ENCODE data around the gene ADGRL4. TPM values are rescaled to one million over a fixed set of nuclear protein-coding genes. Genes with fewer than 3 reads are reported as not detected.
"Not testable (repeated sequence)": the region's sequence is repeated elsewhere in the genome, so short reads cannot be mapped to it uniquely, and the experiment has no call there.

The ADGRL4 gene
- total and polyA plus RNA-seq, 7 donors: 8.7 to 19.1 (median 14.3) TPM

DNA sequence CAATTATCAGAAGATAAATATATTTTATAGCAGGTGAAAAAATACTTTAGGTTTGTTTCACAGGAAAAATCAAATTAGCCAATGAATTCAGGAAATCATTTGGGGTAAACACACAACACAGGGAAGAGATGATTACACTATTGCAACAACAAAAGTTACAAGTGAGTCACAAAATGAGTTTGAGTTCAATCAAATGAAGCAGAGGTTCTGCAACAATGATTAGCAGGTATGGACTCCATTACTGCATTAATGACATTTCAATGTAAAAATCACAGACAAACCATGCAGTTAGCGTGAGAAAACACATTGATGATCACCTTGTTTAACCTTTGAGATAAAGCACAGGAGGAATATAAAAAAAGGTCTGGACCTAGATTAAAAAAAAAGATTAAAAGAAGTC, 9.7 kb downstream of the ADGRL4 start:
- no peaks in the 10 kb centered on the region for H3K9me3 ChIP-seq
- no peak overlapping the region for H3K27ac ChIP-seq
- no peak overlapping the region for H3K4me3 ChIP-seq
- no peak for ATAC-seq
- no peak for DNase-seq
- 79 to 87% (median 83%) methylated on average over 1 of the region's 1 CpG for whole genome bisulfite sequencing, 3 donors
- H3K36me3 ChIP-seq (ENCODE audit: insufficient read depth in 1 of 2, low read depth in 1 of 2): no peaks in the 10 kb centered on the region
- no peaks in the 10 kb centered on the region for H3K27me3 ChIP-seq (ENCODE audit: insufficient read depth in 3 of 3, low read length in 2 of 3)
- no peaks in the 10 kb centered on the region for H3K4me1 ChIP-seq
- intact Hi-C loops (cut with DNase I): no loop called here
- TF ChIP-seq CTCF (IDR thresholded peaks at IDR 0.05): no peak

DNA sequence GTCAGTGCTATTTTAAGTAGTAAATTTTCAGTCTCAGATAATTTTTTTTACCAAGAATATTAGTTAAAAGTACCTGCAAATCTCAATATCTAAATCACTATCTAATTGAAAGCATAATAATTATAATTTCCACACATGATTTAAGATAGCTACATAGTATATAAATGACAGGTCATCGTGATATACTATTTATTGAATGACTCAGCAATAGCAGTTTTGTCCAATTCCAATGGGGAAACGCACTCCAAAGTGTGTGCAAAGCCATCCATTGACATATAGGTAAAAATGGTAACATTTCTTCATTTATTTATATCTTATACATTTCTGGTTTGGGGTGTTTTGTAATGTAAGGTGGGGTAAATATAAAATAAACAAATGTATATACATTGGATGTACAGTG, 19.5 kb downstream of the ADGRL4 start:
- Histone ChIP-seq H3K9me3 (no peaks in the 10 kb centered on the region), H3K36me3 (ENCODE audit: insufficient read depth in 1 of 2, low read depth in 1 of 2) (no peaks in the 10 kb centered on the region), H3K4me3 (no peak overlapping the region), H3K27me3 (ENCODE audit: insufficient read depth in 3 of 3, low read length in 2 of 3) (no peaks in the 10 kb centered on the region), H3K27ac (no peak overlapping the region), H3K4me1 (no peaks in the 10 kb centered on the region)
- DNase-seq (no peak), ATAC-seq (no peak)
- intact Hi-C loops (cut with DNase I): no loop called here
- 72 to 79% (median 75%) methylated on average over 2 of the region's 2 CpGs for WGBS, 3 donors
- TF ChIP-seq CTCF (IDR thresholded peaks at IDR 0.05): no peak

- TF ChIP-seq CTCF (IDR thresholded peaks at IDR 0.05): no peak
- H3K9me3 ChIP-seq: no peaks in the 10 kb centered on the region
- no peak for DNase-seq
- no peaks in the 10 kb centered on the region for H3K4me1 ChIP-seq
- 40 to 49% (median 48%) methylated on average over 3 of the region's 3 CpGs for WGBS, 3 donors
- no peak for ATAC-seq
- intact Hi-C loops (cut with DNase I): no loop called here
- H3K4me3 ChIP-seq: no peak overlapping the region
- H3K36me3 ChIP-seq (ENCODE audit: insufficient read depth in 1 of 2, low read depth in 1 of 2): no peaks in the 10 kb centered on the region
- H3K27ac ChIP-seq: no peak overlapping the region
- H3K27me3 ChIP-seq (ENCODE audit: insufficient read depth in 3 of 3, low read length in 2 of 3): no peaks in the 10 kb centered on the region
Observed at GRCh38 chr1:78980511-78980910, 26.0 kb downstream of the ADGRL4 start.

DNA sequence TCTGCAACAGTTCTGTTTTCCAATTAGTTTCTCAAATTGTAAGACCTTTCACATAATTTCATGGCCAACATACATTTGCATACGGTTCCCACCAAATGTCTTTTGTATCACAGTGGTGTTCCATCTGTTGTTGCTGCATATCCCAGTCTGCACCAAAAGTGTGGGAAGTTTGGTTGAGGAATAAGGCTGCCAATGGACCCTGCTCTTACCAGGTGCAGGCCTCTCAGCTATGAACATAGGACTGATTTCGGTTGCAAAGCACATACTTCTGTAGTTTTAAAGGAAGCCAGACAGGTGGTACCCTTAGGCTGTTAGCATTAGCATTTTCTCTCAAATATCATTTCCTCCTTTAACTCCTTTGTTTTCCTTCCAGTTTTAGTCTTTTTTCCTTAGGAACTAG, 33.8 kb downstream of the ADGRL4 start:
- WGBS, 3 donors: 56 to 60% (median 57%) methylated on average over 2 of the region's 2 CpGs

GRCh38 chr1:78967091-78967490, 39.4 kb downstream of the ADGRL4 start:
- H3K9me3 ChIP-seq; DNase-seq; ATAC-seq; intact Hi-C loops (cut with DNase I); H3K4me3 ChIP-seq; H3K36me3 ChIP-seq (ENCODE audit: insufficient read depth in 1 of 2, low read depth in 1 of 2); H3K4me1 ChIP-seq; H3K27ac ChIP-seq; H3K27me3 ChIP-seq (ENCODE audit: insufficient read depth in 3 of 3, low read length in 2 of 3): not testable (repeated sequence)

More for the DNA sequence above, 33.8 kb downstream of the ADGRL4 start:
- intact Hi-C loops (cut with DNase I): loop anchor here in 1 of 2 donors (10.0 kb wide), 1 partner anchor 598 kb away; no protein-coding TSS in a partner anchor
- H3K4me1 ChIP-seq: no peaks in the 10 kb centered on the region
- no peaks in the 10 kb centered on the region for H3K36me3 ChIP-seq (ENCODE audit: insufficient read depth in 1 of 2, low read depth in 1 of 2)
- H3K27ac ChIP-seq: no peak overlapping the region
- H3K9me3 ChIP-seq: no peaks in the 10 kb centered on the region
- H3K4me3 ChIP-seq: no peak overlapping the region
- H3K27me3 ChIP-seq (ENCODE audit: insufficient read depth in 3 of 3, low read length in 2 of 3): no peaks in the 10 kb centered on the region
- no peak for TF ChIP-seq CTCF (IDR thresholded peaks at IDR 0.05)
- ATAC-seq (no peak), DNase-seq (no peak)
